ENCODE data around the gene SV2A.
"Not testable (repeated sequence)": the region's sequence is repeated elsewhere in the genome, so short reads cannot be mapped to it uniquely, and the experiment has no call there.

SV2A gene

GRCh38 chr1:149917571-149918144 is at the start of gene SV2A:
SV2A (minus strand) TSS chr1:149917844; CDS start chr1:149913840, 4,004 bp downstream.
- peak; percentile 68 for DNase-seq

- no peak for DNase-seq
These were observed 49.4 kb upstream of the SV2A start for GRCh38 chr1:149967041-149967440.

GRCh38 chr1:149966405-149966804 is 48.8 kb upstream of the SV2A start:
- no peak for DNase-seq

GRCh38 chr1:149965440-149965839 is 47.8 kb upstream of the SV2A start:
- no peak for DNase-seq

- DNase-seq = no peak
These were observed 45.7 kb upstream of the SV2A start for GRCh38 chr1:149963358-149963757.

GRCh38 chr1:149962736-149963135 is 45.1 kb upstream of the SV2A start:
- no peak for DNase-seq

GRCh38 chr1:149962039-149962647 is 44.5 kb upstream of the SV2A start:
- no peak for DNase-seq

- not testable (repeated sequence) for DNase-seq
These were observed 39.9 kb upstream of the SV2A start for GRCh38 chr1:149957548-149957947.

- no peak for DNase-seq
These were observed 32.3 kb upstream of the SV2A start for GRCh38 chr1:149949911-149950310.

- no peak for DNase-seq
These were observed 27.6 kb upstream of the SV2A start for GRCh38 chr1:149945206-149945605.

- DNase-seq = no peak
These were observed 25.2 kb upstream of the SV2A start for GRCh38 chr1:149942885-149943284.

GRCh38 chr1:149942207-149942606 is 24.6 kb upstream of the SV2A start:
- no peak for DNase-seq

- DNase-seq = no peak
These were observed 22.8 kb upstream of the SV2A start for GRCh38 chr1:149940427-149940826.

GRCh38 chr1:149938668-149939003 is 21.0 kb upstream of the SV2A start:
- not testable (repeated sequence) for DNase-seq

- no peak for DNase-seq
These were observed 20.1 kb upstream of the SV2A start for GRCh38 chr1:149937759-149938158.

- no peak for DNase-seq
These were observed 19.5 kb upstream of the SV2A start for GRCh38 chr1:149936992-149937705.

- no peak for DNase-seq
These were observed 18.7 kb upstream of the SV2A start, which contains the start of gene MTMR11 for GRCh38 chr1:149936170-149936991. MTMR11 (minus strand) TSS chr1:149936879; CDS start chr1:149936647, 232 bp downstream.

- DNase-seq = no peak
These were observed 16.7 kb upstream of the SV2A start for GRCh38 chr1:149934356-149934755.

GRCh38 chr1:149933208-149933607 is 15.6 kb upstream of the SV2A start:
- no peak for DNase-seq

- no peak for DNase-seq
These were observed 14.8 kb upstream of the SV2A start for GRCh38 chr1:149932474-149932873.

- DNase-seq = peak; percentile 48
These were observed 13.7 kb upstream of the SV2A start for GRCh38 chr1:149931212-149931790.

GRCh38 chr1:149929856-149930255 is 12.2 kb upstream of the SV2A start:
- no peak for DNase-seq

GRCh38 chr1:149928401-149928724 is 10.7 kb upstream of the SV2A start:
- DNase-seq = no peak

All from activated CD8-positive, alpha-beta memory T cell treated with anti-CD3 and anti-CD28 coated beads, Interleukin-2, amount 50 U/mL, for 48 hours (primary cell).